NOMO-1 treated with DMSO at 0.1 percent for 48 hours (cell line): ENCODE results near the gene ENTREP3.
A peak's percentile ranks its signal among the peaks of the same experiment; 100 is the strongest.

Experiments used
- DNase-seq: peaks from one replicate; lab custom pipeline; 2025; ENCODE audit not compliant: unreplicated experiment; lab: John Stamatoyannopoulos, UW

Gene ENTREP3

GRCh38 chr1:155278689-155279160 is 23.4 kb upstream of the ENTREP3 start:
- no peak for DNase-seq

- DNase-seq, result peak; percentile 24
Observed at GRCh38 chr1:155277902-155278688, 22.8 kb upstream of the ENTREP3 start.

GRCh38 chr1:155277070-155277901 is 22.0 kb upstream of the ENTREP3 start, which contains the start of gene HCN3:
Gene HCN3, plus strand, starts transcription at chr1:155277463. Its CDS starts 128 bp downstream, at chr1:155277591.
- DNase-seq, result peak; percentile 92

GRCh38 chr1:155273343-155274245 is 18.3 kb upstream of the ENTREP3 start, which contains the start of gene CLK2:
Gene CLK2, minus strand, starts transcription at chr1:155273504. Its CDS starts 2,527 bp downstream, at chr1:155270977.
- DNase-seq, result peak; percentile 93

- peak; percentile 53 for DNase-seq
Observed at GRCh38 chr1:155272466-155273342, 17.4 kb upstream of the ENTREP3 start.

- DNase-seq, result no peak
Observed at GRCh38 chr1:155269381-155269780, 14.1 kb upstream of the ENTREP3 start.

- no peak for DNase-seq
Observed at GRCh38 chr1:155268630-155269029, 13.3 kb upstream of the ENTREP3 start.

- no peak for DNase-seq
Observed at GRCh38 chr1:155267373-155267772, 12.1 kb upstream of the ENTREP3 start.

GRCh38 chr1:155266553-155266952 is 11.3 kb upstream of the ENTREP3 start:
- no peak for DNase-seq

GRCh38 chr1:155263067-155263466 is 7.8 kb upstream of the ENTREP3 start:
- DNase-seq, result no peak

- peak; percentile 98 for DNase-seq
Observed at GRCh38 chr1:155261852-155262673, 6.8 kb upstream of the ENTREP3 start, which contains the start of gene SCAMP3. Gene SCAMP3, minus strand, starts transcription at chr1:155262360. Its CDS starts 209 bp downstream, at chr1:155262151.

- DNase-seq, result no peak
Observed at GRCh38 chr1:155261493-155261851, 6.2 kb upstream of the ENTREP3 start.

- DNase-seq, result no peak
Observed at GRCh38 chr1:155260276-155260675, 5.0 kb upstream of the ENTREP3 start.

- DNase-seq, result no peak
Observed at GRCh38 chr1:155256058-155256852, 972 bp upstream of the ENTREP3 start.

GRCh38 chr1:155254714-155255242 is 505 bp downstream of the ENTREP3 start:
- DNase-seq, result no peak

- no peak for DNase-seq
Observed at GRCh38 chr1:155254228-155254713, 1.0 kb downstream of the ENTREP3 start.

GRCh38 chr1:155253797-155254196 is 1.5 kb downstream of the ENTREP3 start:
- no peak for DNase-seq

- DNase-seq, result no peak
Observed at GRCh38 chr1:155253208-155253607, 2.1 kb downstream of the ENTREP3 start.
